Stimulated activated CD4-positive, alpha-beta T cell treated with anti-CD3 and anti-CD28 coated beads, Interleukin-12 subunit alpha, Interleukin-12 subunit beta, amount 100 ng/mL, for 4 hours (primary cell): ENCODE measurements around the gene GABBR2.

Experiments
- DNase-seq: peaks from one replicate; pipeline ENCODE4 v3.0.0-alpha.2; 2020

Gene GABBR2

GRCh38 chr9:98708933-98709911 is at the start of gene GABBR2:
TSS of gene GABBR2 (minus strand) at chr9:98708935. CDS start at chr9:98708737, 198 bp downstream.
- DNase-seq: no peak

- DNase-seq: no peak
These were observed 46.4 kb upstream of the GABBR2 start for GRCh38 chr9:98755006-98755618.

GRCh38 chr9:98751210-98751609 is 42.5 kb upstream of the GABBR2 start:
- DNase-seq: no peak

- DNase-seq: no peak
These were observed 41.8 kb upstream of the GABBR2 start for GRCh38 chr9:98750364-98751060.

- no peak for DNase-seq
These were observed 38.7 kb upstream of the GABBR2 start for GRCh38 chr9:98747476-98747875.

- DNase-seq: no peak
These were observed 36.7 kb upstream of the GABBR2 start for GRCh38 chr9:98745470-98745869.

GRCh38 chr9:98743818-98744611 is 35.3 kb upstream of the GABBR2 start:
- DNase-seq: no peak

- DNase-seq: no peak
These were observed 34.6 kb upstream of the GABBR2 start for GRCh38 chr9:98743329-98743728.

- no peak for DNase-seq
These were observed 33.9 kb upstream of the GABBR2 start for GRCh38 chr9:98742325-98743280.

- DNase-seq: no peak
These were observed 31.6 kb upstream of the GABBR2 start for GRCh38 chr9:98740226-98740881.

- DNase-seq: no peak
These were observed 30.0 kb upstream of the GABBR2 start for GRCh38 chr9:98738741-98739140.

- DNase-seq: no peak
These were observed 27.5 kb upstream of the GABBR2 start for GRCh38 chr9:98736226-98736625.

- no peak for DNase-seq
These were observed 24.1 kb upstream of the GABBR2 start for GRCh38 chr9:98732801-98733200.

- DNase-seq: no peak
These were observed 23.4 kb upstream of the GABBR2 start for GRCh38 chr9:98732091-98732490.

GRCh38 chr9:98730871-98731270 is 22.1 kb upstream of the GABBR2 start:
- DNase-seq: no peak

- DNase-seq: no peak
These were observed 19.8 kb upstream of the GABBR2 start for GRCh38 chr9:98728500-98728899.

GRCh38 chr9:98727428-98727827 is 18.7 kb upstream of the GABBR2 start:
- DNase-seq: no peak

- DNase-seq: no peak
These were observed 18.0 kb upstream of the GABBR2 start for GRCh38 chr9:98726735-98727134.

GRCh38 chr9:98724810-98725530 is 16.2 kb upstream of the GABBR2 start:
- DNase-seq: no peak

- no peak for DNase-seq
These were observed 12.9 kb upstream of the GABBR2 start for GRCh38 chr9:98721643-98722042.
